AG10803 (cell line): ENCODE results near the gene CADM3.

Source experiments
- DNase-seq: peaks from one replicate; pipeline ENCODE4 v3.0.0; 2010; ENCODE audit warnings: low read depth
- H3K4me3 ChIP-seq: 2 replicates; pipeline ENCODE4 v1.5.1; 2011; ENCODE audit warnings: mild to moderate bottlenecking, low read length, control low read depth
- CTCF ChIP-seq: conservative IDR thresholded peaks from 2 replicates; pipeline ENCODE4 v1.5.1; 2011; ENCODE audit warnings: mild to moderate bottlenecking, low read length, control low read depth, inconsistent platforms

The CADM3 gene

GRCh38 chr1:159185121-159185520 lies 13.7 kb downstream of the CADM3 start:
- no peak overlapping the region for H3K4me3 ChIP-seq
- no peak for DNase-seq
- TF ChIP-seq CTCF: no peak

- no peak overlapping the region for H3K4me3 ChIP-seq
- TF ChIP-seq CTCF: no peak
- DNase-seq: no peak
Observed at GRCh38 chr1:159187033-159187432, 15.6 kb downstream of the CADM3 start.

- no peak overlapping the region for H3K4me3 ChIP-seq
- TF ChIP-seq CTCF: no peak
- no peak for DNase-seq
Observed at GRCh38 chr1:159187647-159188374, 16.4 kb downstream of the CADM3 start.

GRCh38 chr1:159188375-159188788 lies 17.0 kb downstream of the CADM3 start:
- H3K4me3 ChIP-seq: no peak overlapping the region
- DNase-seq: peak; percentile 21
- no peak for TF ChIP-seq CTCF

GRCh38 chr1:159190441-159190840 lies 19.0 kb downstream of the CADM3 start:
- no peak overlapping the region for H3K4me3 ChIP-seq
- no peak for TF ChIP-seq CTCF
- no peak for DNase-seq

GRCh38 chr1:159196543-159196942 lies 25.1 kb downstream of the CADM3 start:
- no peak overlapping the region for H3K4me3 ChIP-seq
- TF ChIP-seq CTCF: peak; percentile 26; the same call in 1 of the 2 replicates
- no peak for DNase-seq
